HG02943 (cell line): ENCODE measurements around the gene OMD.

ENCODE experiments used
- ATAC-seq: cut with Tn5 transposase; IDR thresholded peaks from one replicate; pipeline ENCODE4 v1.9.1; 2021; ENCODE audit warnings: mild to moderate bottlenecking, low read depth, moderate library complexity; ENCODE audit not compliant: unreplicated experiment

Gene OMD

GRCh38 chr9:92378865-92379560 is 45.3 kb downstream of the OMD start:
- ATAC-seq: no peak

- ATAC-seq: no peak
Measured at GRCh38 chr9:92377876-92378275, 46.4 kb downstream of the OMD start.

DNA sequence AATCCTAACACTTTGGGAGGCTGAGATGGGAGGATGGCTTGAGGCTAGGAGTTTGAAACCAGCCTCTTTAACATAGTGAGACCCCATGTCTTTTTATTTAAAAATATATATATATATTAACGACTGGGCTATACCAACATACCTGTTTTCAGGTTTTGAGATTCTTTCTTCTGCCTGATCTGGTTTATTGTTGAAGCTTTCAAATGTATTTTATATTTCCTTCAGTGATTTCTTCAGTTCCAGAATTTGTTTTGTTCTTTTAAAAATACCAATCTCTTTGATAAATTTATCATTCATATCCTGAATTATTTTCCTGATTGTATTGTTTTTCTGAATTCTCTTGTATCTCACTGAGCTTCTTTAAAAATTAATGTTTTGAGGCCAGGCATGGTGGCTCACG is 51.1 kb downstream of the OMD start:
- ATAC-seq: no peak

DNA sequence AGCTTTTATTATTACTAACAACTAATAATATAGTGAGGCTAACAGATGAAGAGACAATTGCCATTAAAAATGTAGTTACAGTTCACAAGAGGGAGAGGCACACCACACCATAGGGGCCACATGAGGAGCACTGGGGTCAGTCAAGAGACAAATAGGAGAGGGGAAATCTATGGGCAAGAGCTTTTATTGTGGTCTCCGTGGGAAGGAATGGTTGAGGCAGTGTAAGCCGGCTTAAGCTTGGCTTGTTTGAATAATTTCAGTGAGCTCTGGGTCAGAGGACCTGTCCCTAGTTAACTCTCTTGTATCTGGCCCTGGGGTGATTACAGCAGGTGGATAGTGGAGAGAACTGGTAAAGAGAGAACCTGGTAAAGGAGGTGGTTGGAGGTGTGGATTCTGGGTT is 55.2 kb downstream of the OMD start:
- no peak for ATAC-seq
